Tibial nerve (tissue), 4 donors: ENCODE measurements around the gene COL10A1.

Experiments
- CTCF ChIP-seq, 5 experiments: fragments of 200-600 bp in 3 of 5; fragments of 450-650 bp in 2 of 5; sonication (generic) in 3 of 5; IDR thresholded peaks; one replicate each; pipeline ENCODE4 v1.5.1; 2016 to 2019; ENCODE audit warnings: antibody characterized with exemption in 5 of 5, mild to moderate bottlenecking in 3 of 5, moderate library complexity in 2 of 5
- EP300 ChIP-seq, 2 donors: sonication (generic); formaldehyde crosslinking; IDR thresholded peaks; one replicate each; pipeline ENCODE4 v1.6.1; 2017; ENCODE audit warnings: antibody characterized with exemption in 2 of 2, mild to moderate bottlenecking in 1 of 2

DNA sequence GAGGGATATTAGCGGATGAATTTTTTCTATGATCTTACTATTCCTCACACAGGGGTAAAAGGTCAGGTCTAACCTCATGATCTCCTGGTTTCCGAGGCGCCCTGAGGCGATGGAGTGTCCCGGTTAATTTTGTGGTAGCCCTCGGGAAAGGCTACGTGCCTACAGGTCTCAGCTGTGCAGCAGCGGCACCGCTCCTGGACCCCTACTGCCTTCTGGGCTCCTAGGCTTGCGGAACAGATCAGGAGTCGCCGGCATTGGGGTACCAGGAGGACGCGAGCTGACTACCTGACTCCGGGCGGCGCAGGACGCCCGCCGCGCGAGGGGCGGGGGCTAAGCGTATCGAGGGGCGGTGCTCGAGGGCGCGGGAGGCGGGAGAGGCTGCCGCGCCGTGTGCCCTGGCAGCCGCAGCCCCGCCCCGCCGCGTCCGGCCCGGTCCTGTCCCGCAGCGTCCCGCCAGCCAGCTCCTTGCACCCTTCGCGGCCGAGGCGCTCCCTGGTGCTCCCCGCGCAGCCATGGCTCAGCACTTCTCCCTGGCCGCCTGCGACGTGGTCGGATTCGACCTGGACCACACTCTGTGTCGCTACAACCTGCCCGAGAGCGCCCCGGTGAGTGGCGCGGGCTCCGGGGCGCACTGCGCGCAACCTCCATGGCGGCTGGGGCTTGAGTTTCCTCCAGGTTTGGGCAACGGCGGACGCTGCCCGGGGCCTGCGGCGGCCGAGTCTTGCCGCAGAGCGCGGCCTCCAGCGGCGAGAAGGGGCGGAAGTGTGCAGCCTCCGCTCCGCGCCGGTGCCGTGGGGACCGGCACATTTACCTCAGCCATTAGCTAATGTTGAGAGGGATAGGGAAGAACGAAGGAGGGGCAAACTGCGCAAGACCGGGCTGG is 25.3 kb downstream of the COL10A1 start, which contains the start of gene NT5DC1:
- TF ChIP-seq CTCF (IDR thresholded peaks at IDR 0.05) (peak in 3 of 5 experiments; percentile 24 to 56 (median 25)), EP300 (IDR thresholded peaks at IDR 0.05) (peak in 1 of 2 donors; percentile 70)
